Amniotic stem cell (primary cell): ENCODE data around the gene SGMS1.
A peak's percentile ranks its signal among the peaks of the same experiment; 100 is the strongest.

Source experiments
- DNase-seq: peaks from one replicate; lab custom pipeline; 2025; lab: John Stamatoyannopoulos, UW

SGMS1 gene

GRCh38 chr10:50613150-50613549 is 10.6 kb downstream of the SGMS1 start:
- no peak for DNase-seq

DNA sequence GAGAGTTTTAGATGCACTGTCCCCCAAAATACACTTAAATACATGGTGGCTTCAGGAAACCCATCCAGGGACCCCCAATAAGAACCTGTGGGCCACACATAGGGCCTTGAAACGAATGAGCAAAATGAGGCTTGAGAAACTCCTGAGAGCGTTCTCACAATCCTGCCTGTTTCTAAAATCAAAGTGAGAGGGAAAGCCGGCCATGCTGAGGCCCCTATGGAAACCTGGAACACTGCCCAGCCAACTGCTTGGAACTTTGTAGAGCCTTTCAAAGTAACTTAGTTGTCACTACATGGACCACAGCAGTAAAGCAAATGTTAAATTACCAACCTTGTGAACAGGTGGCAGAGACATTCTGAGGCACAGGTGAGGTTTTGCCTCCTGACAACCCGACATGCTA is 13.4 kb downstream of the SGMS1 start:
- DNase-seq: no peak

GRCh38 chr10:50607356-50607925 is 16.3 kb downstream of the SGMS1 start:
- DNase-seq: no peak

GRCh38 chr10:50605951-50606270 is 17.8 kb downstream of the SGMS1 start:
- no peak for DNase-seq

DNA sequence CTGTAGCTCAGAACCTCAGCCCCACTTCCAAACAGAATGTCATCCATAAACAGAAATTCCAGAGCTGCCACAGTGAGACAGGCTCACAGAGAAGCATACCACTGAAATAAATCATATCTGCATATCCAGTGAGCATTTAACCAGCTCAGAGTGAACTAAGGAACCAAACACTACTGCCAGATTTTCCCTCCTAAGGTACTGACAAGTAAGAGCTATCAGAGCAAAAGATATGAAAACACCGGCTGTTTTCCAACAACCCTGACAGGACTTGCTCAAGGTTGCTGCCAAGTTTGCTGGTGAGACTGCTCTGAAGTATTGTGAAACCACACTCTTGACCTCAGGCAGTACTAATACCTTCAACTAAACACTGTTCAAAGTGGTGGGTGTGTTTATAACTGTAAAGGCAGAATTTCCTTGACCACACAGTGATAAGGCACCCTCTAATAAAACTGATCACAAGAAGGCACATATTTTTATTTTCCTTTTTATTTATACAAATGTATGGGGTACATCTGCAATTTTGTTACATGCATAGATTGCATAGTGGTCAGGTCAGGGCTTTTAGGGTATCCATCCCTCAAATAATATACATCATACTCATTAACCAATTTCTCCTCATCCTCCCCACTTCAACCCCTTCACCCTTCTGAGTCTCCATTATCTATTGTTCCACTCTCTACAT is 18.3 kb downstream of the SGMS1 start:
- DNase-seq: peak; percentile 82

DNA sequence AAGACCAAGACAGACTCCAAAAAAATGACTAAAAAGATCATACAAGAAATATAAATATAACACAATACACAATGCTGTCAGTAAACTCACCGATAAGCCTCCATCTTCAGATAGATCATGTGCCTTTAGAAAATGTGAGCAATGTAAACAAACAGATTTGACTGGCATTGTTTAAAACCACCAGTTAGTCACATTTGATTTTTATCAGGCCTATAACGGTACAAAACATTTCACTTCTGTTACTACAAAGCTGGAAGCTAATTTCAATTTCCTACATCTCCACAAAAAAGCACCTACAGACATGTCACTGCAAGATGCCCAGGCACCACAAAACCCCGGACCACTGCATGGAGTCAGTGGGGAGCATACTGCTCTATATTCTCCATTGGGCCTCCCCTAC is 18.9 kb downstream of the SGMS1 start:
- DNase-seq: no peak

DNA sequence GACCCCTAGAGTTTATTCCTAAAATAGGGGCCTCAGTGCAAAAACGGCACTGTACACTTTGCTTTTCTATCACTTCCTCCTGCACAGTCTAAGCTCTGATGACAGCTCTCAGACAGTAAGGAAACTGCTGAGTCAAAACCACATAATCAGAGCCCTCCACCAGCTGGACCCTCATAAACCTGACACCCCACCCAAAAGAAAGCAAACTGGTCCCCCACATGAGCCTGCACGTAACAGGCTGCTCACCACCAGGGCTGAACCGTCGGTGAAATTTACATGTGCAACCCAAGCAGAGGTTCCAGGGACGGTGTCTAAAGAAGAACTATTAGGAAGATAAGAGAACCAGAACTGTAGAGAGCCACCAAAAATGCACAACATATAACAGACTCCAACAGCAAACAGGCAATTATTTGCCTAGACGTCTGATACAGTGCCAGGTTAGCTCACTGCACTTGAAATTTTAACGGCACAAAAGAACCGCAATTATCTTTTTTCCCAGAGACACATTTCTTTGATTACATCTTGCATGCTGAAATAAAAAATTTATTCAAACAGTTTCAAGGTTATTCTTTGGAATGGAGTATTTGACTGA is 19.6 kb downstream of the SGMS1 start:
- DNase-seq: no peak

DNA sequence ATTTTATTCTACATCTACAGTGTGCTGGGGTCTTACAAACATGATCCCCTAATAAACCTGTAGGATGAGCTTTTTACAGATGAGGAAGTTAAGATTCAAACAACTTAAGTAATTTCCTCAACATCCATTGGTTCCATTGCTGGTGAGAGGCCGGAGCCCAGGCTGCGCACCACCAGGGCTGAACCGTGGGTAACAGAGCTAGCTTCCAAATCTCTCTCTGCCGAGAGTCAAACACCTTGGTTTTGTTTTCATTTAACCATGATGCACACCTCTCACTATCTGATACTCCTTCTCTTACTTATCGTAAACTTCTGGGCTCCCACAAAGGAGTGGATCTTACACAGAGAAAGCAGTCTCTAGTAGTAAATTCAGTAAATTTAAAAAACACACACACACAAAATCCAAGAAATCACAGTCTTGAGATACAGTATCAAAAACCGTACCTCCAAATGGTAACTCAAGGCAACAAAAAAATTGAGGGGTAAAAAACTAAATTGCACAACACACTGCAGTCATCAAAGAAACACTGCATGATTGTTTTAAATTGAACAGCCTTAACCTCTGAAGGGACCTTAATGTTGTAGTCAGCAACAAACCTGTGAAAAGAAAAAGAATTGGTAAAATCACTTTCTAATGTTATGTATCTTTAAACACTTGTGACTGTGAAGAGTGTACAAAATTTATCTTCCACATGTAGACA is 20.5 kb downstream of the SGMS1 start:
- DNase-seq: no peak

GRCh38 chr10:50601974-50602373 is 21.8 kb downstream of the SGMS1 start:
- DNase-seq: no peak

GRCh38 chr10:50600831-50601477 is 22.8 kb downstream of the SGMS1 start:
- DNase-seq: no peak

GRCh38 chr10:50600286-50600685 is 23.5 kb downstream of the SGMS1 start:
- no peak for DNase-seq

- no peak for DNase-seq
Observed at GRCh38 chr10:50596897-50597296, 26.9 kb downstream of the SGMS1 start.

- no peak for DNase-seq
Observed at GRCh38 chr10:50596456-50596855, 27.3 kb downstream of the SGMS1 start.

- no peak for DNase-seq
Observed at GRCh38 chr10:50595785-50596184, 28.0 kb downstream of the SGMS1 start.

- peak; percentile 59 for DNase-seq
Observed at GRCh38 chr10:50593523-50594376, 30.0 kb downstream of the SGMS1 start.

GRCh38 chr10:50592961-50593418 is 30.8 kb downstream of the SGMS1 start:
- no peak for DNase-seq

GRCh38 chr10:50590935-50591334 is 32.8 kb downstream of the SGMS1 start:
- DNase-seq: no peak

DNA sequence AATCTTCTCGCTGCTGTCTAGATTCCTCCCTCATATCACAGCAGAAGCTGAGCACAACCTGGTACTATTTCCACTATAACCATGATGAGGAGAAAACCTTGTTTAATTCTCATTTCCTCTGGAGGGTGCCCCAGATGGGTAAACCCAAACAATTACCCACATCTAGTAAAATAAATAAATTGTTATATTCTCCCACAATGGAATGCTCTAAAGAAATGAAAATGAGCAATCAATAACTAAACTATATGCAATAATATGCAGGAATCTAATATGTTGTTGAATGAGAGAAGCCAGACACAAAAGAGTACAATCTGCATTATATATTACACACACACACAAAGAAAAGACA is 37.0 kb downstream of the SGMS1 start:
- no peak for DNase-seq

GRCh38 chr10:50585921-50586739 is 37.6 kb downstream of the SGMS1 start:
- DNase-seq: no peak

GRCh38 chr10:50582766-50583762 is 40.7 kb downstream of the SGMS1 start:
- no peak for DNase-seq
